Measurements from ENCODE around the gene PTPRT.

PTPRT gene

GRCh38 chr20:42506397-42506796 is 683.3 kb downstream of the PTPRT start:
- DNase-seq = no peak

DNA sequence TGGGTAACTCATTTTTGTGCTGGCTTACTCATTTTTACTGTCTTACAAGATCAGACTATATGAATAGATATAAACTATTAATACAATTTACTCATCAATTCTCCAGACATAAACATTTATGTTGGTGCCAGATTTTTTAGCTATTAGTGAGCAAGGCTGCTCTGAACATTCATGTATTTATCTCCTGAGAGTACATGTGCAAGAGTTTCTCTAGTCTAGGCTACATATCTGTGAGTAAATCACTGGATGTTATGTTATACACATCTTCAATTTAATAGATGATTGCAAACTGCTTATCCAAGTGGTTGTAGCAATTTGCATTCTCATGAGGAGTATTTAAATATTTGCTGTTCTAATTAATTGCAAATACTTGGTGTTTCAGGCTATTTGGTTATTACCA is 687.1 kb downstream of the PTPRT start:
- no peak for DNase-seq

DNA sequence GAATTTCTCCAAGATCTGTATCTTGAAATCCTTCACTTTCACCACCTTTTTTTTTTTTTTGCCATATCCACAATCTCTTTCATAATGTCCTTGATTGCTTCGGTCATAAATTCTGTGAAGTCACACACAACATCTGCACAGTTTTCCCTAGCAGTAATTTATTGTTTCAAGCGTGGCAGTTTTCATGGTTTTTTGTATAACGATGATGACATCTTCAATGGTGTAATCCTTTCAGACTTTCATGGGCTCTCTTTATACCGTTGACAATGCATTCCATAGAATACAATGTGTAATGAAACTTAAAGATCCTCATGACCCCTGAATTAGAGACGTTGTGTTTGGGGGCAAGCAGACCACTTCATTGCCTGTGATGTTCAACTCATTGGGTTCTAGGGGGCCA is 693.1 kb downstream of the PTPRT start:
- no peak for DNase-seq

- no peak for DNase-seq
These were observed 695.4 kb downstream of the PTPRT start for GRCh38 chr20:42494290-42494689.

- no peak for DNase-seq
These were observed 696.7 kb downstream of the PTPRT start for GRCh38 chr20:42493001-42493400.

DNA sequence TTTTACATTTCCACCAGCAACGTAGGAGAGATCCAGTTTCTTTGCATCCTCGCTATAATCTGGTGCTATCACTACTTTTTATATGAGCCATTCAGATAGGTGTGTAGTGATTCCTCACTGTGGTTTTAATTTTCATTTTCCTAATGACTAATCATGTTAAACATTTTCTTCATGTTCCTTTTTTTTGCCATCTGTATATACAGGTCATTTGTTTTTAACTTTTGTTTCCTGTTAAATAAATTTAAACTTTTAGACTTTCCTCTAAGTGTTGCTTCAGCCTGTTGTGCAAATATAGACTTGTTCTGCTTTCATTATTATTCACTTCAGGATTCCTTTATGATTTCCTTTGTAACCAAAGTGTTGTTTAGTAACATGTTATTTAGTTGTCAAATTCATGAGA is 697.4 kb downstream of the PTPRT start:
- DNase-seq = no peak

GRCh38 chr20:42485556-42485955 is 704.1 kb downstream of the PTPRT start:
- no peak for DNase-seq

GRCh38 chr20:42484790-42485375 is 704.8 kb downstream of the PTPRT start:
- DNase-seq = no peak

GRCh38 chr20:42484335-42484734 is 705.4 kb downstream of the PTPRT start:
- no peak for DNase-seq

- DNase-seq = no peak
These were observed 705.9 kb downstream of the PTPRT start for GRCh38 chr20:42483730-42484303.

DNA sequence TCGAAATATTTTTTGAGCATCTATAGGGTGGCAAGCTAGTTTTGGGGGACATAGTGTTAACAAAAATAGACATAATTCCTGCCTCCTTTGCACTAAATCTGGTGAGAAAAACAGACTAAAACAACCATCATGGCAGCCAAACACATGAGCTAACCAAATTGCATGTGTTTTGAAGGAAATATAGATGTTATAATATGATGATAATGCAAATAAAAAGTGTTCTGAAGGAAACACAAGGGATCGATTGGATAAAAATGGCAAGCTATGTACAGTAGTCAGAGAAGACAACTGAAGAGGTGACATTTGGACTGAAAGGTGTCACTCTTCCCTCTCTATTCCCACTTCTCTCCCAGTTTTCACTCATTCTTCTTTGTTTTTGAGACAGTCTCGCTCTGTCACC is 706.9 kb downstream of the PTPRT start:
- DNase-seq = no peak

- no peak for DNase-seq
These were observed 713.9 kb downstream of the PTPRT start for GRCh38 chr20:42475773-42476172.

DNA sequence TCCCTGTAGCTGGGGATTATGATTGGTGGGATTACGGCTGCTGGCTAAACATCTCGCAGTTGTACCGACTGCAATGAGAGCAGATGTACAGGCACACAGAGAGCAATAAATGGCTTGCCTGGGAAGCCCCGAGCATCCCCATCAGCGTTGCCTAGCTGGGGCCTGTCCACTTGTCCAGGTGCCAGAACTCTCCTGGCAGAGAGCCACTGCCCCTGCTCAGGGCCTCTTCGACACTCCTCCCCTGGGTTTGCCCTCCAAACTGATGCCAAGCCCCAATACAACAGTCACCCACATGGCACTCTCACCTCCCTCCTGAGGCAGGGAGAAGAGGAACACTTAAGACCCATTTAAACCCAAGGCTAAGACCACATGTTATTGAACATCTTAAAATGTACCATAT is 715.1 kb downstream of the PTPRT start:
- DNase-seq = no peak

GRCh38 chr20:42472198-42472597 is 717.5 kb downstream of the PTPRT start:
- no peak for DNase-seq

- DNase-seq = no peak
These were observed 727.6 kb downstream of the PTPRT start for GRCh38 chr20:42461965-42462593.

DNA sequence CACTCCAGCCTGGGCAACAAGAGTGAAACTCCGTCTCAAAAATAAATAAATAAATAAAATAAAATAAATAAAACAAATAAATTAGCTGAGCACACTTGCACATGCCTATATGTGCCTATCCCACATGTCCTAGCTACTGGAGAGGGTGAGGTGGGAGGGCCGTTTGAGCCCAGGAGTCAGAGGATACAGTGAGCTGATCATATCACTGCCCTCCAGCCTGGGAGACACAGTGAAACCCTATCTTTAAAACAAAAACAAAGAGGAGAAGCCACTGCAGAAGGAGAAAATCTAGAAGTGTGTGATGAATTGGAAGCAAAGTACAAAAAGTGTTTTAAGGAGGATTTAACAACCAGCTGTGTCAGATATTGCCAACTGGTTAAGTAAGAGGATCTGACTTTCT is 728.4 kb downstream of the PTPRT start:
- DNase-seq = no peak

DNA sequence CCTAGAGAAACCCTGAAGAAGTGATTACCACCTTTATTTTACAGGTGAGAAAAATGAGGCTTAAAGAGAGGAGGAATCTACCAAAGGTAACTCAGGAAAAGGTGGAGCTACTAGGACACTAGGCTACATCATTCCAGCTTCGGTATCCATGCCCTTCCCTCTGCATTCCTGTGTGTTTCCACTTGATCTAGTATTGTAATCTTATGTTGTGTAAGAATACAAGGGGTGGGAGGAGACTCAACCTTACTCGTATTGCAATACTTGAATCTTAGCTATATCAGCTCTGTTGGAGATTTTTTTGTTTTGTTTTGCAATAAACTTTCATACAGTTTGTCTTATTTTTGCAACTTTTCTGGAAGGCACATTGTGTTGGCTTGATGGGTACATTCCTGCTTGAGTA is 742.4 kb downstream of the PTPRT start:
- no peak for DNase-seq

DNA sequence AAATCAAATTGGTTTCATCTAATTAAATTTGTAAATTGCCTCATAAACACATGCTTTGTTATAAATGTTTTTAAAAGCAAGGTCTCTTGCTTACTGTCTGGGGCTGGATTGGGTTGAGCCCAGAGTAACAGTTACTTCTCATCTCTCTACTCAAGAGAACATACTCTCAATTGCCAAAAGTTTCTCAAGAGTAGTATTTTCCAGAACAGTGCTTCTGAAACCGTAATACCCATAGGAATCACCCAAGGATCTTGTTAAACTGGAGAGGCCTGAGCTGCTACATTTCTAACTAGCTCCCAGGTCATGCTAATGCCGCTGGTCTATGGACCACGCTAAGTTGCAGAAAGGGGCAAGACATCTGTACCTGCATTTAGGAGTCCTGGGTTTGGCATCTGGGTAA is 744.9 kb downstream of the PTPRT start:
- no peak for DNase-seq

DNA sequence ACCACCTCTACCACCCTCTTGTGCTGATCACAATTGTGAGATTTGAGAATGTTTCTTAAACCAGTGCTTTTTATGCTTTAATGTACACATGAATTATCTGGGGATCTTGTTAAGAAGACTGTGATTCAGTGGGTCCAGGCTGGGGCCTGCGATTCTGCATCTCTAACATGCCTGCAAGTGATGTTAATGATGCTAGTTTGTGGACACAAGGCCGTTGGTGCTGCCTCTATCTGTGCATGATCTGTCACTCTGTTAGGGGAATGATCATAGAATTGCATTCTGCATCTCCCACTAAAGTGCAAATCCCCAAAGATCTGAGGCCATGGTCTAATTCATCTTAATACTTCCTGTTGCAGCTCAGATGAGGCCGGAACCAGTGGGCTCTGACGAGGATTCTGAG is 746.5 kb downstream of the PTPRT start:
- no peak for DNase-seq

DNA sequence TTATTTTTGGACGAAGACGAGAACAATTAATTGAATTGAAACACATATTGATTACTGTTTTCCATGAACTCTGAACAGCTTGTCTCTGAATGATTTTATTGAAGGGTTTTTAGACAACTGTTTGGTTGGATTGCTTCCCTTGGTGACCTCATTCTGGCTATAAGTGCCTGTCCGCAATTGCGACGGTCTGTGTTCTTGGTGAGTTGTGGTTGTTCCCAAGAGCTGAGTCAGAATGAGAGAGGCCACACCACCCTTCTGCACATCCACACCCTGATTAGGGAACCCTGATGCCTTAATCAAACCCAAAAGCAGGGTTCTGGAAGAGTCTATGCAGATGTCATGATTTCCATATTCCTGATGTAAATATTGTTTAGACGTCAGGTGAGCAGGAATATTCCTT is 747.0 kb downstream of the PTPRT start:
- no peak for DNase-seq

GRCh38 chr20:42441864-42442331 is 747.8 kb downstream of the PTPRT start:
- DNase-seq = no peak

DNA sequence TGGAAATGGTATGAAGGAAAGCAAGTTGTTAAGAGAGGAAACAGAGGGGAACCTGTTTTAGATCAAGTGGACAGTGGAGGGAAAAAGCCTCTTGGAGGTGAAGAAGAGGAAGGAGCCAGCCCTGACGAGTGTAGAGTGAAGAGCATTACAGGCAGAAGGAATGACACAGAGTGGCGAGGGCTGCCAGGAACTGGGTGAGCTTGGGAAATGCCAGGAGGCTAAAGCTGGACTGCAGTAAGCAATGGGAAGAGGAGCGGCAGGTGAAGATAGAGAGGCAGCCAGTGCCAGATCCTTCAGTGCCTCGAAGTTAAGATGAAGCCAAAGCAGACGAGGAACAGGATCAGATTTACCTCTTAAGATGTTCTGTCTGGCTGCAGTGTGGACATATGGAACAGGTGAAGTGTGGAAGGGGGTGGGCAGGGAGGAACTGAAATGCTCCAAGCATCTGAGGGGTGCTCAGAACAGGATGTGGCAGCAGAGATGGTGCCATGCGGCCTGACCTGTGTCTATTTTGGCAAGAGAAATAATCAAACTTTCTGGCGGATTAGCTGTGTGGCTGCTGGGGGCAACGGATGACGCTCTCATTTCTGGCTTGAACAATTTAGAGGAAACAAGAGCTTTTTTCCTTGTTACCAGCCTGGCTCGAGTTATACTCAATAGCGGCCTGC is 748.4 kb downstream of the PTPRT start:
- no peak for DNase-seq

DNA sequence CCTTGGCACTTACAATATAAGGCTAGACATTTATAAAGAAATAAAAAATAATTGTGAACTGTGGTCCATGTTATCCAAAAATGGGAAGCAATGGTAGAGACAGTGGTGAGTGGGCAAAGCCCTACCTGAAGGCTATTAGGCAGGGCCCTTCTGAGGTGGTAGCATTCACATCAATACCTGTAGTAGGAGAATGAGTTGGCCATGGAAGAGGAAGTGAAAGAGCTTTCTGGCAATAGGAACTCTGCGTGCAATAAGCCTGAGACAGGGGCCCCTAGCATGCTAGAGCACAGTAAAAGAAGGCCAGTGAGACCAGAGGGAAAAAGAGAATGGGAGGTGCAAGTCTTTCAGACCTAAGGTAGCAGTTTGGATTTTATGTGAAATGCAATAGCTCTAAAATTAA is 754.5 kb downstream of the PTPRT start:
- DNase-seq = no peak

Measured in SIG-M5 (cell line).